Measurements from ENCODE around the gene PSMB4.
"Not testable (repeated sequence)": the region's sequence is repeated elsewhere in the genome, so short reads cannot be mapped to it uniquely, and the experiment has no call there.

PSMB4 gene

GRCh38 chr1:151386002-151386401 lies 13.4 kb upstream of the PSMB4 start:
- DNase-seq (ENCODE audit: extremely low read depth in 1 of 2, low read depth in 1 of 2) = no peak

GRCh38 chr1:151390221-151391078 lies 8.9 kb upstream of the PSMB4 start:
- not testable (repeated sequence) for DNase-seq (ENCODE audit: extremely low read depth in 1 of 2, low read depth in 1 of 2)

GRCh38 chr1:151391079-151391563 lies 8.3 kb upstream of the PSMB4 start:
- DNase-seq (ENCODE audit: extremely low read depth in 1 of 2, low read depth in 1 of 2) = no peak

- DNase-seq (ENCODE audit: extremely low read depth in 1 of 2, low read depth in 1 of 2) = no peak
Observed at GRCh38 chr1:151393583-151393982, 5.8 kb upstream of the PSMB4 start.

- not testable (repeated sequence) for DNase-seq (ENCODE audit: extremely low read depth in 1 of 2, low read depth in 1 of 2)
Observed at GRCh38 chr1:151396265-151396664, 3.1 kb upstream of the PSMB4 start.

GRCh38 chr1:151401125-151401788 lies 1.9 kb downstream of the PSMB4 start:
- DNase-seq (ENCODE audit: extremely low read depth in 1 of 2, low read depth in 1 of 2) = no peak

GRCh38 chr1:151401860-151402259 lies 2.5 kb downstream of the PSMB4 start:
- no peak for DNase-seq (ENCODE audit: extremely low read depth in 1 of 2, low read depth in 1 of 2)

- DNase-seq (ENCODE audit: extremely low read depth in 1 of 2, low read depth in 1 of 2) = no peak
Observed at GRCh38 chr1:151402764-151403163, 3.4 kb downstream of the PSMB4 start.

- no peak for DNase-seq (ENCODE audit: extremely low read depth in 1 of 2, low read depth in 1 of 2)
Observed at GRCh38 chr1:151403612-151404011, 4.2 kb downstream of the PSMB4 start.

GRCh38 chr1:151405187-151405951 lies 6.0 kb downstream of the PSMB4 start:
- no peak for DNase-seq (ENCODE audit: extremely low read depth in 1 of 2, low read depth in 1 of 2)

GRCh38 chr1:151406176-151406575 lies 6.8 kb downstream of the PSMB4 start:
- DNase-seq (ENCODE audit: extremely low read depth in 1 of 2, low read depth in 1 of 2) = no peak

GRCh38 chr1:151407304-151407703 lies 7.9 kb downstream of the PSMB4 start:
- no peak for DNase-seq (ENCODE audit: extremely low read depth in 1 of 2, low read depth in 1 of 2)

- DNase-seq (ENCODE audit: extremely low read depth in 1 of 2, low read depth in 1 of 2) = no peak
Observed at GRCh38 chr1:151408891-151409290, 9.5 kb downstream of the PSMB4 start.

GRCh38 chr1:151411884-151412283 lies 12.5 kb downstream of the PSMB4 start:
- no peak for DNase-seq (ENCODE audit: extremely low read depth in 1 of 2, low read depth in 1 of 2)

- no peak for DNase-seq (ENCODE audit: extremely low read depth in 1 of 2, low read depth in 1 of 2)
Observed at GRCh38 chr1:151416231-151416630, 16.9 kb downstream of the PSMB4 start.

- DNase-seq (ENCODE audit: extremely low read depth in 1 of 2, low read depth in 1 of 2) = no peak
Observed at GRCh38 chr1:151418081-151418480, 18.7 kb downstream of the PSMB4 start.

GRCh38 chr1:151419819-151420218 lies 20.4 kb downstream of the PSMB4 start:
- DNase-seq (ENCODE audit: extremely low read depth in 1 of 2, low read depth in 1 of 2) = no peak

- DNase-seq (ENCODE audit: extremely low read depth in 1 of 2, low read depth in 1 of 2) = no peak
Observed at GRCh38 chr1:151425103-151425502, 25.7 kb downstream of the PSMB4 start.

- DNase-seq (ENCODE audit: extremely low read depth in 1 of 2, low read depth in 1 of 2) = no peak
Observed at GRCh38 chr1:151428068-151428467, 28.7 kb downstream of the PSMB4 start.

GRCh38 chr1:151433827-151434226 lies 34.5 kb downstream of the PSMB4 start:
- DNase-seq (ENCODE audit: extremely low read depth in 1 of 2, low read depth in 1 of 2) = not testable (repeated sequence)

GRCh38 chr1:151435174-151435573 lies 35.8 kb downstream of the PSMB4 start:
- DNase-seq (ENCODE audit: extremely low read depth in 1 of 2, low read depth in 1 of 2) = no peak

Data from stimulated activated CD8-positive, alpha-beta memory T cell treated with anti-CD3 and anti-CD28 coated beads, Interleukin-7, amount 100 ng/mL, for 48 hours (primary cell).